Measurements from ENCODE around the gene CYBC1.

DNA sequence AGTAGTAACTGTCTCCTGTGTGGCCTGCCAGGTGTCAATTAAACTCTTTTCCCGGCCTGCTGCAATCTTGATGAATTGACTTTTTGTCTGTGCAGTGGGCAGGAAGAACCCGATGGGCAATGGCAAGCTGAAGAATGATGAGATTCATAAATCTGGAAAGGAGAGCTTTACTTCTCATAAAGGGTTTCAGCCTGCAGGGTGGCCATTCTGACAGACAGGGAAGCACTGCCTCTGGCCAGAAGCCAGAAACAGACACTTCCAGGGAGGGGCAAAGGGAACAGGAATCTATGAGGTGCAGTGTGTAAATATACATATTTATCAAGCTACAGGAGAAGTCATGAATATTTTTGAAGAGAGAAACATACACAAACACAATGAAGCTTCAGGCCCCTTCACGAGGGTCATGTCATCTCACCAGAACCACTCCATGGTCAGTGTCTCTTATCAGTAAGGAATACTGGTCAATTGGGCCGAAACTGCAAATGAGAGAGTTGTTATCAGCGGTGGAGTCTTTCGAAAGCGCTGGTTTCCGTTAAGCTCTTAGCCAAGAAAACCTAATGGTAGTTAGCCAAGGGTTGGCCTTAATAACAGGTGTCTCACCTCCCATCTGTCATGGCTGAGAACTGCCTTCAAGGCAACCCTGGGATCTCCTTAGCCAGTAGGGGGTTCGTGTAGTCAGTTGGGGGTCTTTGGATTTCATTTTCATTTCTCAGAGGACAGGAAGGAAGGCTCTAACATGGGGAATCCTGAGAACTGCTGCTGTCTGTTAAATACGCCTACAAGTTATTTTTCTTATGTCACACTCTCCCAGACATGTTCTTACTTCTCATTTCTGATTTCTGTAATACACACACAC is 6.7 kb upstream of the CYBC1 start:
- TF ChIP-seq SMC3 (conservative IDR thresholded peaks at IDR 0.05; ENCODE audit: poor library complexity), result no peak
- TF ChIP-seq, protein P1, sequence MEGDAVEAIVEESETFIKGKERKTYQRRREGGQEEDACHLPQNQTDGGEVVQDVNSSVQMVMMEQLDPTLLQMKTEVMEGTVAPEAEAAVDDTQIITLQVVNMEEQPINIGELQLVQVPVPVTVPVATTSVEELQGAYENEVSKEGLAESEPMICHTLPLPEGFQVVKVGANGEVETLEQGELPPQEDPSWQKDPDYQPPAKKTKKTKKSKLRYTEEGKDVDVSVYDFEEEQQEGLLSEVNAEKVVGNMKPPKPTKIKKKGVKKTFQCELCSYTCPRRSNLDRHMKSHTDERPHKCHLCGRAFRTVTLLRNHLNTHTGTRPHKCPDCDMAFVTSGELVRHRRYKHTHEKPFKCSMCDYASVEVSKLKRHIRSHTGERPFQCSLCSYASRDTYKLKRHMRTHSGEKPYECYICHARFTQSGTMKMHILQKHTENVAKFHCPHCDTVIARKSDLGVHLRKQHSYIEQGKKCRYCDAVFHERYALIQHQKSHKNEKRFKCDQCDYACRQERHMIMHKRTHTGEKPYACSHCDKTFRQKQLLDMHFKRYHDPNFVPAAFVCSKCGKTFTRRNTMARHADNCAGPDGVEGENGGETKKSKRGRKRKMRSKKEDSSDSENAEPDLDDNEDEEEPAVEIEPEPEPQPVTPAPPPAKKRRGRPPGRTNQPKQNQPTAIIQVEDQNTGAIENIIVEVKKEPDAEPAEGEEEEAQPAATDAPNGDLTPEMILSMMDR (IDR thresholded peaks at IDR 0.05; ENCODE audit: poor library complexity, severe bottlenecking), result no peak
- TF ChIP-seq, protein P2, sequence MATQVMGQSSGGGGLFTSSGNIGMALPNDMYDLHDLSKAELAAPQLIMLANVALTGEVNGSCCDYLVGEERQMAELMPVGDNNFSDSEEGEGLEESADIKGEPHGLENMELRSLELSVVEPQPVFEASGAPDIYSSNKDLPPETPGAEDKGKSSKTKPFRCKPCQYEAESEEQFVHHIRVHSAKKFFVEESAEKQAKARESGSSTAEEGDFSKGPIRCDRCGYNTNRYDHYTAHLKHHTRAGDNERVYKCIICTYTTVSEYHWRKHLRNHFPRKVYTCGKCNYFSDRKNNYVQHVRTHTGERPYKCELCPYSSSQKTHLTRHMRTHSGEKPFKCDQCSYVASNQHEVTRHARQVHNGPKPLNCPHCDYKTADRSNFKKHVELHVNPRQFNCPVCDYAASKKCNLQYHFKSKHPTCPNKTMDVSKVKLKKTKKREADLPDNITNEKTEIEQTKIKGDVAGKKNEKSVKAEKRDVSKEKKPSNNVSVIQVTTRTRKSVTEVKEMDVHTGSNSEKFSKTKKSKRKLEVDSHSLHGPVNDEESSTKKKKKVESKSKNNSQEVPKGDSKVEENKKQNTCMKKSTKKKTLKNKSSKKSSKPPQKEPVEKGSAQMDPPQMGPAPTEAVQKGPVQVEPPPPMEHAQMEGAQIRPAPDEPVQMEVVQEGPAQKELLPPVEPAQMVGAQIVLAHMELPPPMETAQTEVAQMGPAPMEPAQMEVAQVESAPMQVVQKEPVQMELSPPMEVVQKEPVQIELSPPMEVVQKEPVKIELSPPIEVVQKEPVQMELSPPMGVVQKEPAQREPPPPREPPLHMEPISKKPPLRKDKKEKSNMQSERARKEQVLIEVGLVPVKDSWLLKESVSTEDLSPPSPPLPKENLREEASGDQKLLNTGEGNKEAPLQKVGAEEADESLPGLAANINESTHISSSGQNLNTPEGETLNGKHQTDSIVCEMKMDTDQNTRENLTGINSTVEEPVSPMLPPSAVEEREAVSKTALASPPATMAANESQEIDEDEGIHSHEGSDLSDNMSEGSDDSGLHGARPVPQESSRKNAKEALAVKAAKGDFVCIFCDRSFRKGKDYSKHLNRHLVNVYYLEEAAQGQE (IDR thresholded peaks at IDR 0.05; ENCODE audit: borderline replicate concordance), result no peak
- TF ChIP-seq EZH2 (IDR thresholded peaks at IDR 0.05; ENCODE audit: borderline replicate concordance, insufficient read depth, low read length, poor library complexity, severe bottlenecking), result no peak

Data from neural cell (in vitro differentiated cells).